WTC11 (cell line): ENCODE results near the gene MYPOP. TPM values are rescaled to one million over a fixed set of nuclear protein-coding genes. Genes with fewer than 3 reads are reported as not detected.

Source experiments
- AR ChIP-seq: fragments of 250-450 bp; sonication (Bioruptor Pico); IDR thresholded peaks from 2 replicates; pipeline ENCODE4 v1.9.0; 2021; ENCODE audit warnings: mild to moderate bottlenecking
- ATF2 ChIP-seq: sonication (generic); formaldehyde crosslinking; IDR thresholded peaks from 2 replicates; pipeline ENCODE4 v1.8.1; 2022; ENCODE audit warnings: low read depth, missing genetic modification reagents, borderline replicate concordance
- ATF3 ChIP-seq: sonication (generic); formaldehyde crosslinking; conservative IDR thresholded peaks from 2 replicates; pipeline ENCODE4 v1.8.1; 2022; ENCODE audit warnings: mild to moderate bottlenecking, missing genetic modification reagents
- CDX4 ChIP-seq: fragments of 250-450 bp; sonication (Bioruptor Pico); IDR thresholded peaks from 2 replicates; pipeline ENCODE4 v1.9.0; 2021; ENCODE audit warnings: moderate library complexity, mild to moderate bottlenecking, inconsistent platforms, borderline replicate concordance
- CREB1 ChIP-seq: sonication (generic); formaldehyde crosslinking; IDR thresholded peaks from 2 replicates; pipeline ENCODE4 v1.8.0; 2023; ENCODE audit warnings: mild to moderate bottlenecking, missing genetic modification reagents
- EMX1 ChIP-seq: fragments of 250-450 bp; sonication (Bioruptor Pico); IDR thresholded peaks from 2 replicates; pipeline ENCODE4 v1.8.0; 2021; ENCODE audit warnings: mild to moderate bottlenecking
- FOXK1 ChIP-seq: sonication (generic); formaldehyde crosslinking; IDR thresholded peaks from 2 replicates; pipeline ENCODE4 v1.8.0; 2022; ENCODE audit warnings: mild to moderate bottlenecking, moderate library complexity, missing genetic modification reagents
- GRHL2 ChIP-seq: fragments of 250-450 bp; sonication (Bioruptor Pico); IDR thresholded peaks from 2 replicates; pipeline ENCODE4 v1.8.0; 2022; ENCODE audit warnings: mild to moderate bottlenecking, moderate library complexity; ENCODE audit not compliant: insufficient replicate concordance, severe bottlenecking
- JAZF1 ChIP-seq: fragments of 250-450 bp; sonication (Bioruptor Pico); IDR thresholded peaks from 2 replicates; pipeline ENCODE4 v1.9.0; 2021; ENCODE audit warnings: moderate library complexity, mild to moderate bottlenecking, inconsistent platforms
- JUN ChIP-seq: sonication (generic); formaldehyde crosslinking; IDR thresholded peaks from 2 replicates; pipeline ENCODE4 v1.8.0; 2023; ENCODE audit warnings: mild to moderate bottlenecking, missing genetic modification reagents
- NR3C1 ChIP-seq: sonication (generic); formaldehyde crosslinking; conservative IDR thresholded peaks from 2 replicates; pipeline ENCODE4 v1.8.1; 2023; ENCODE audit warnings: low read depth, mild to moderate bottlenecking, missing genetic modification reagents
- SOX15 ChIP-seq: fragments of 250-450 bp; sonication (Bioruptor Pico); IDR thresholded peaks from 2 replicates; pipeline ENCODE4 v1.9.0; 2021; ENCODE audit warnings: mild to moderate bottlenecking
- TEAD1 ChIP-seq: sonication (generic); formaldehyde crosslinking; IDR thresholded peaks from 2 replicates; pipeline ENCODE4 v1.8.0; 2022; ENCODE audit warnings: mild to moderate bottlenecking, missing genetic modification reagents
- ZNF121 ChIP-seq: sonication (generic); formaldehyde crosslinking; IDR thresholded peaks from 2 replicates; pipeline ENCODE4 v1.8.0; 2023; ENCODE audit warnings: missing genetic modification reagents
- ZNF219 ChIP-seq: sonication (generic); formaldehyde crosslinking; IDR thresholded peaks from 2 replicates; pipeline ENCODE4 v1.8.0; 2023; ENCODE audit warnings: missing genetic modification reagents, mild to moderate bottlenecking, borderline replicate concordance
- ZNF317 ChIP-seq: sonication (generic); formaldehyde crosslinking; IDR thresholded peaks from 2 replicates; pipeline ENCODE4 v1.8.1; 2023; ENCODE audit warnings: low read depth, mild to moderate bottlenecking, moderate library complexity, missing genetic modification reagents, borderline replicate concordance
- ZNF423 ChIP-seq: fragments of 250-450 bp; sonication (Bioruptor Pico); IDR thresholded peaks from 2 replicates; pipeline ENCODE4 v2.1.2; 2022; ENCODE audit warnings: mild to moderate bottlenecking, moderate library complexity
- total RNA-seq: library from RNA; stranded (reverse); gene quantifications from 3 replicates; pipeline ENCODE4 v1.2.3, GENCODE V29; 2021
- TF ChIP-seq, protein P1 (sequence below): sonication (generic); formaldehyde crosslinking; IDR thresholded peaks from 2 replicates; pipeline ENCODE4 v1.8.1; 2023; ENCODE audit warnings: mild to moderate bottlenecking, missing genetic modification reagents
- TF ChIP-seq, protein P2 (sequence below): sonication (generic); formaldehyde crosslinking; IDR thresholded peaks from 2 replicates; pipeline ENCODE4 v1.8.0; 2022; ENCODE audit warnings: mild to moderate bottlenecking, missing genetic modification reagents
- TF ChIP-seq, protein P3 (sequence below): sonication (generic); formaldehyde crosslinking; IDR thresholded peaks from 2 replicates; pipeline ENCODE4 v1.8.0; 2023; ENCODE audit warnings: mild to moderate bottlenecking, missing genetic modification reagents
- TF ChIP-seq, protein P4 (sequence below): sonication (generic); formaldehyde crosslinking; IDR thresholded peaks from 2 replicates; pipeline ENCODE4 v1.8.0; 2023; ENCODE audit warnings: missing genetic modification reagents, mild to moderate bottlenecking, borderline replicate concordance

Gene MYPOP
- total RNA-seq, 1 experiment from 2014 or later, result 13.6 TPM

GRCh38 chr19:45863840-45864628, 38.4 kb downstream of the MYPOP start, which contains the start of gene FOXA3 (continued):
- TF ChIP-seq, protein P1, sequence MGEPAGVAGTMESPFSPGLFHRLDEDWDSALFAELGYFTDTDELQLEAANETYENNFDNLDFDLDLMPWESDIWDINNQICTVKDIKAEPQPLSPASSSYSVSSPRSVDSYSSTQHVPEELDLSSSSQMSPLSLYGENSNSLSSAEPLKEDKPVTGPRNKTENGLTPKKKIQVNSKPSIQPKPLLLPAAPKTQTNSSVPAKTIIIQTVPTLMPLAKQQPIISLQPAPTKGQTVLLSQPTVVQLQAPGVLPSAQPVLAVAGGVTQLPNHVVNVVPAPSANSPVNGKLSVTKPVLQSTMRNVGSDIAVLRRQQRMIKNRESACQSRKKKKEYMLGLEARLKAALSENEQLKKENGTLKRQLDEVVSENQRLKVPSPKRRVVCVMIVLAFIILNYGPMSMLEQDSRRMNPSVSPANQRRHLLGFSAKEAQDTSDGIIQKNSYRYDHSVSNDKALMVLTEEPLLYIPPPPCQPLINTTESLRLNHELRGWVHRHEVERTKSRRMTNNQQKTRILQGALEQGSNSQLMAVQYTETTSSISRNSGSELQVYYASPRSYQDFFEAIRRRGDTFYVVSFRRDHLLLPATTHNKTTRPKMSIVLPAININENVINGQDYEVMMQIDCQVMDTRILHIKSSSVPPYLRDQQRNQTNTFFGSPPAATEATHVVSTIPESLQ (CRISPR knock-in tag), result no peak
- TF ChIP-seq SOX15 (CRISPR knock-in tag), result no peak
- no peak for TF ChIP-seq JAZF1 (CRISPR knock-in tag)
- TF ChIP-seq ATF3 (CRISPR knock-in tag), result no peak
- no peak for TF ChIP-seq GRHL2 (CRISPR knock-in tag)
- TF ChIP-seq CREB1 (CRISPR knock-in tag), result no peak
- TF ChIP-seq, protein P2, sequence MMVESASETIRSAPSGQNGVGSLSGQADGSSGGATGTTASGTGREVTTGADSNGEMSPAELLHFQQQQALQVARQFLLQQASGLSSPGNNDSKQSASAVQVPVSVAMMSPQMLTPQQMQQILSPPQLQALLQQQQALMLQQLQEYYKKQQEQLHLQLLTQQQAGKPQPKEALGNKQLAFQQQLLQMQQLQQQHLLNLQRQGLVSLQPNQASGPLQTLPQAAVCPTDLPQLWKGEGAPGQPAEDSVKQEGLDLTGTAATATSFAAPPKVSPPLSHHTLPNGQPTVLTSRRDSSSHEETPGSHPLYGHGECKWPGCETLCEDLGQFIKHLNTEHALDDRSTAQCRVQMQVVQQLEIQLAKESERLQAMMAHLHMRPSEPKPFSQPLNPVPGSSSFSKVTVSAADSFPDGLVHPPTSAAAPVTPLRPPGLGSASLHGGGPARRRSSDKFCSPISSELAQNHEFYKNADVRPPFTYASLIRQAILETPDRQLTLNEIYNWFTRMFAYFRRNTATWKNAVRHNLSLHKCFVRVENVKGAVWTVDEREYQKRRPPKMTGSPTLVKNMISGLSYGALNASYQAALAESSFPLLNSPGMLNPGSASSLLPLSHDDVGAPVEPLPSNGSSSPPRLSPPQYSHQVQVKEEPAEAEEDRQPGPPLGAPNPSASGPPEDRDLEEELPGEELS (CRISPR knock-in tag), result peak; percentile 18; the same call in 1 of the 2 replicates
- TF ChIP-seq ATF2 (CRISPR knock-in tag), result no peak
- TF ChIP-seq ZNF219 (CRISPR knock-in tag), result no peak
- TF ChIP-seq, protein P3, sequence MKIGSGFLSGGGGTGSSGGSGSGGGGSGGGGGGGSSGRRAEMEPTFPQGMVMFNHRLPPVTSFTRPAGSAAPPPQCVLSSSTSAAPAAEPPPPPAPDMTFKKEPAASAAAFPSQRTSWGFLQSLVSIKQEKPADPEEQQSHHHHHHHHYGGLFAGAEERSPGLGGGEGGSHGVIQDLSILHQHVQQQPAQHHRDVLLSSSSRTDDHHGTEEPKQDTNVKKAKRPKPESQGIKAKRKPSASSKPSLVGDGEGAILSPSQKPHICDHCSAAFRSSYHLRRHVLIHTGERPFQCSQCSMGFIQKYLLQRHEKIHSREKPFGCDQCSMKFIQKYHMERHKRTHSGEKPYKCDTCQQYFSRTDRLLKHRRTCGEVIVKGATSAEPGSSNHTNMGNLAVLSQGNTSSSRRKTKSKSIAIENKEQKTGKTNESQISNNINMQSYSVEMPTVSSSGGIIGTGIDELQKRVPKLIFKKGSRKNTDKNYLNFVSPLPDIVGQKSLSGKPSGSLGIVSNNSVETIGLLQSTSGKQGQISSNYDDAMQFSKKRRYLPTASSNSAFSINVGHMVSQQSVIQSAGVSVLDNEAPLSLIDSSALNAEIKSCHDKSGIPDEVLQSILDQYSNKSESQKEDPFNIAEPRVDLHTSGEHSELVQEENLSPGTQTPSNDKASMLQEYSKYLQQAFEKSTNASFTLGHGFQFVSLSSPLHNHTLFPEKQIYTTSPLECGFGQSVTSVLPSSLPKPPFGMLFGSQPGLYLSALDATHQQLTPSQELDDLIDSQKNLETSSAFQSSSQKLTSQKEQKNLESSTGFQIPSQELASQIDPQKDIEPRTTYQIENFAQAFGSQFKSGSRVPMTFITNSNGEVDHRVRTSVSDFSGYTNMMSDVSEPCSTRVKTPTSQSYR (CRISPR knock-in tag), result no peak
- TF ChIP-seq ZNF121 (CRISPR knock-in tag), result no peak
- TF ChIP-seq EMX1 (CRISPR knock-in tag), result 0 out of 2 replicates have a peak, but pooled peaks have one; percentile 45
- no peak for TF ChIP-seq ZNF317 (CRISPR knock-in tag)
- no peak for TF ChIP-seq FOXK1 (CRISPR knock-in tag)
- TF ChIP-seq ZNF423 (CRISPR knock-in tag), result peak; percentile 58
- TF ChIP-seq JUN (CRISPR knock-in tag), result no peak
- no peak for TF ChIP-seq TEAD1 (CRISPR knock-in tag)
- 0 out of 2 replicates have a peak, but pooled peaks have one; percentile 49 for TF ChIP-seq AR (CRISPR knock-in tag)
- TF ChIP-seq NR3C1 (CRISPR knock-in tag), result no peak
- no peak for TF ChIP-seq CDX4 (CRISPR knock-in tag)
- TF ChIP-seq, protein P4, sequence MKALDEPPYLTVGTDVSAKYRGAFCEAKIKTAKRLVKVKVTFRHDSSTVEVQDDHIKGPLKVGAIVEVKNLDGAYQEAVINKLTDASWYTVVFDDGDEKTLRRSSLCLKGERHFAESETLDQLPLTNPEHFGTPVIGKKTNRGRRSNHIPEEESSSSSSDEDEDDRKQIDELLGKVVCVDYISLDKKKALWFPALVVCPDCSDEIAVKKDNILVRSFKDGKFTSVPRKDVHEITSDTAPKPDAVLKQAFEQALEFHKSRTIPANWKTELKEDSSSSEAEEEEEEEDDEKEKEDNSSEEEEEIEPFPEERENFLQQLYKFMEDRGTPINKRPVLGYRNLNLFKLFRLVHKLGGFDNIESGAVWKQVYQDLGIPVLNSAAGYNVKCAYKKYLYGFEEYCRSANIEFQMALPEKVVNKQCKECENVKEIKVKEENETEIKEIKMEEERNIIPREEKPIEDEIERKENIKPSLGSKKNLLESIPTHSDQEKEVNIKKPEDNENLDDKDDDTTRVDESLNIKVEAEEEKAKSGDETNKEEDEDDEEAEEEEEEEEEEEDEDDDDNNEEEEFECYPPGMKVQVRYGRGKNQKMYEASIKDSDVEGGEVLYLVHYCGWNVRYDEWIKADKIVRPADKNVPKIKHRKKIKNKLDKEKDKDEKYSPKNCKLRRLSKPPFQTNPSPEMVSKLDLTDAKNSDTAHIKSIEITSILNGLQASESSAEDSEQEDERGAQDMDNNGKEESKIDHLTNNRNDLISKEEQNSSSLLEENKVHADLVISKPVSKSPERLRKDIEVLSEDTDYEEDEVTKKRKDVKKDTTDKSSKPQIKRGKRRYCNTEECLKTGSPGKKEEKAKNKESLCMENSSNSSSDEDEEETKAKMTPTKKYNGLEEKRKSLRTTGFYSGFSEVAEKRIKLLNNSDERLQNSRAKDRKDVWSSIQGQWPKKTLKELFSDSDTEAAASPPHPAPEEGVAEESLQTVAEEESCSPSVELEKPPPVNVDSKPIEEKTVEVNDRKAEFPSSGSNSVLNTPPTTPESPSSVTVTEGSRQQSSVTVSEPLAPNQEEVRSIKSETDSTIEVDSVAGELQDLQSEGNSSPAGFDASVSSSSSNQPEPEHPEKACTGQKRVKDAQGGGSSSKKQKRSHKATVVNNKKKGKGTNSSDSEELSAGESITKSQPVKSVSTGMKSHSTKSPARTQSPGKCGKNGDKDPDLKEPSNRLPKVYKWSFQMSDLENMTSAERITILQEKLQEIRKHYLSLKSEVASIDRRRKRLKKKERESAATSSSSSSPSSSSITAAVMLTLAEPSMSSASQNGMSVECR (CRISPR knock-in tag), result 0 out of 2 replicates have a peak, but pooled peaks have one; percentile 33
